OCI-LY7 (cell line): ENCODE results near the gene DDX10. TPM values are rescaled to one million over a fixed set of nuclear protein-coding genes. Genes with fewer than 3 reads are reported as not detected.

Source experiments
- BruUV-seq: library from RNA; stranded (reverse); fragments of 400-500 nt; replicated peaks from 2 replicates; lab custom pipeline; 2021; lab: Mats Ljungman, UMichigan
- CTCF ChIA-PET: fragments of 300-600 bp; sonication (Branson Sonifier 250); formaldehyde crosslinking; loops from one replicate; lab custom pipeline; 2022; ENCODE audit warnings: antibody characterized with exemption; ENCODE audit not compliant: unreplicated experiment; lab: Charles Lee
- POLR2A ChIA-PET: fragments of 300-600 bp; sonication (Branson Sonifier 250); formaldehyde crosslinking; loops from one replicate; lab custom pipeline; 2022; ENCODE audit warnings: antibody characterized with exemption; lab: Charles Lee
- DNase-seq: peaks from one replicate; pipeline ENCODE4 v3.0.0-alpha.2; 2015; ENCODE audit warnings: low spot score
- H2AFZ ChIP-seq: fragments of 200-600 bp; sonication (generic), shearing (Covaris generic); 2 replicates; pipeline ENCODE4 v1.6.1; 2014; ENCODE audit warnings: mild to moderate bottlenecking, antibody characterized with exemption, low read length, moderate library complexity
- H3K27ac ChIP-seq: fragments of 200-600 bp; sonication (generic); 2 replicates; pipeline ENCODE4 v1.5.1; 2014; ENCODE audit warnings: mixed run types, low read depth, mild to moderate bottlenecking, moderate library complexity, low read length, inconsistent platforms; ENCODE audit not compliant: poor library complexity, severe bottlenecking
- H3K36me3 ChIP-seq: fragments of 200-600 bp; sonication (generic); 2 replicates; pipeline ENCODE4 v1.6.1; 2014; ENCODE audit warnings: mild to moderate bottlenecking, antibody characterized with exemption, low read length, moderate library complexity, mixed read lengths; ENCODE audit not compliant: insufficient read depth
- H3K4me1 ChIP-seq: fragments of 200-600 bp; sonication (generic); 2 replicates; pipeline ENCODE4 v1.5.1; 2014; ENCODE audit warnings: mild to moderate bottlenecking, low read length; ENCODE audit not compliant: insufficient read depth, poor library complexity, severe bottlenecking
- H3K4me2 ChIP-seq: fragments of 200-600 bp; sonication (generic); 2 replicates; pipeline ENCODE4 v1.6.1; 2014; ENCODE audit warnings: mild to moderate bottlenecking, low read length
- H3K4me3 ChIP-seq: fragments of 200-600 bp; sonication (generic); 2 replicates; pipeline ENCODE4 v1.5.1; 2014; ENCODE audit warnings: mild to moderate bottlenecking, low read depth, low read length; ENCODE audit not compliant: poor library complexity, severe bottlenecking
- H3K79me2 ChIP-seq: fragments of 200-600 bp; sonication (generic); 2 replicates; pipeline ENCODE4 v1.6.1; 2016; ENCODE audit warnings: low read depth, mild to moderate bottlenecking, low read length, moderate library complexity, mixed read lengths; ENCODE audit not compliant: insufficient read depth
- H3K9me2 ChIP-seq: fragments of 200-600 bp; sonication (generic); 2 replicates; pipeline ENCODE4 v1.6.1; 2016; ENCODE audit warnings: mild to moderate bottlenecking, low read length, mixed read lengths; ENCODE audit not compliant: insufficient read depth
- H3K9me3 ChIP-seq: fragments of 200-600 bp; sonication (generic); 2 replicates; pipeline ENCODE4 v1.6.1; 2014; ENCODE audit warnings: mild to moderate bottlenecking, mixed run types, low read length, mixed read lengths
- H4K20me1 ChIP-seq: fragments of 200-600 bp; sonication (generic); 2 replicates; pipeline ENCODE4 v1.6.1; 2014; ENCODE audit warnings: mild to moderate bottlenecking, antibody characterized with exemption, low read length, moderate library complexity, mixed read lengths; ENCODE audit not compliant: insufficient read depth
- EZH2phosphoT487 ChIP-seq: fragments of 200-600 bp; sonication (generic); IDR thresholded peaks from 2 replicates; pipeline ENCODE4 v1.6.1; 2018; ENCODE audit warnings: low read depth, borderline replicate concordance, mild to moderate bottlenecking, mixed run types, antibody characterized with exemption, low read length, moderate library complexity, mixed read lengths
- intact Hi-C: fragments of 100-400 bp; cut with micrococcal nuclease; formaldehyde crosslinking; loops from one replicate; pipeline ENCODE4 v1.10.0; 2022; ENCODE audit not compliant: unreplicated experiment
- total RNA-seq, 2 experiments: library from RNA; depleted of rRNA in 1 of 2; stranded (reverse); fragments of >200 nt in 1 of 2; shearing (Covaris generic) in 1 of 2; gene quantifications; 2 replicates each; pipeline ENCODE4 v1.2.3, GENCODE V29; 2014 to 2022
- TF ChIP-seq, protein P1 (sequence below): fragments of 200-600 bp; sonication (generic); conservative IDR thresholded peaks from 2 replicates; pipeline ENCODE4 v1.5.1; 2014; ENCODE audit warnings: mild to moderate bottlenecking, antibody characterized with exemption, low read length, moderate library complexity, mixed read lengths

The DDX10 gene
- total RNA-seq, 2 experiments from 2014 or later: 46.5 to 48.7 TPM

DNA sequence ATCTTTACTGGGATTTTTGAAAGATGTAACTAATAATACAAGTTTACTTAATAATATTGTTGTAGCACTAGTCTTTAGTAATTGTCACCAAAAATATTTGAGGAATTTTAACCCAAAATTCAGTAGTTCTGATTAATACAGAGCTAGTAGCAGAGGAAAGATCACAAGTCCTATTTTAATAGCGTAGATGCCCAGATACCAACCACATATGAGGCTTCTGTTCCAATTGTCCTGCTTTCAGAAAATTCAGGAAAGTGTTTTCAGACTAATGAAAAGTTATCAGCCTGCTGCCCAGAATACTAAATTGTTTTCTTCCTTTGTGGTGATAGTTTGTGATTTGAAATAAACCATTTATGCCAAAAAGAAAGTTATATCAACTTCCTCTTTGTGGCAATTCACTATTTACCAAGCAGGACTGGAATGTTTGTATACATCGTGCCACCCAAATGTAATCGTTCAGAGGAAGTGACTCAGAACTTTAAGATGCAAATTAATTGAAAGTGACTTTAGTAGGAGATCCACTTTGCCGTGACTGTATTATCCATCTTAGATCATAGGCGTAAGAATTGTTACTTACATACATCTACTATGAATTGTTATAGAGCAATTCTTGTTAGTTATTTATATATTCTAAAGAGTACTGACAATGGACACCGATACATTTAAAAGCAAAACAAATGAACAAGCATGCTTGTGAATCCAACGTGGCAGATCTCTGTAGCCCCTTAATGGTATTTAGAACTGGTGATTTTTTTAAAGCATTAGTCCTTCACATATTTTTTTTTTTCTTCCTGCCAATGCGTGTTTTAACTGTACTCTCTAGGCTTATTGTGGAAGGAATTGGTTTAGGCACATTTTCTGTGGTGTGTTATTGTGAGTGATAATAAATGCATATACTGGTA, 231.0 kb downstream of the DDX10 start:
- intact Hi-C loops: no loop called here
- Histone ChIP-seq H2AFZ (no peak overlapping the region), H3K9me2 (no peaks in the 10 kb centered on the region), H3K4me3 (no peak overlapping the region), H4K20me1 (no peaks in the 10 kb centered on the region), H3K36me3 (peaks cover 9% of the 10 kb centered on the region; the same call in 1 of the 2 replicates), H3K4me2 (no peak overlapping the region), H3K79me2 (no peaks in the 10 kb centered on the region), H3K9me3 (no peaks in the 10 kb centered on the region), H3K27ac (no peak overlapping the region), H3K4me1 (no peaks in the 10 kb centered on the region)
- no peak for DNase-seq
- ChIA-PET CTCF (no interaction called here), POLR2A (no interaction called here)
- TF ChIP-seq, protein P1, sequence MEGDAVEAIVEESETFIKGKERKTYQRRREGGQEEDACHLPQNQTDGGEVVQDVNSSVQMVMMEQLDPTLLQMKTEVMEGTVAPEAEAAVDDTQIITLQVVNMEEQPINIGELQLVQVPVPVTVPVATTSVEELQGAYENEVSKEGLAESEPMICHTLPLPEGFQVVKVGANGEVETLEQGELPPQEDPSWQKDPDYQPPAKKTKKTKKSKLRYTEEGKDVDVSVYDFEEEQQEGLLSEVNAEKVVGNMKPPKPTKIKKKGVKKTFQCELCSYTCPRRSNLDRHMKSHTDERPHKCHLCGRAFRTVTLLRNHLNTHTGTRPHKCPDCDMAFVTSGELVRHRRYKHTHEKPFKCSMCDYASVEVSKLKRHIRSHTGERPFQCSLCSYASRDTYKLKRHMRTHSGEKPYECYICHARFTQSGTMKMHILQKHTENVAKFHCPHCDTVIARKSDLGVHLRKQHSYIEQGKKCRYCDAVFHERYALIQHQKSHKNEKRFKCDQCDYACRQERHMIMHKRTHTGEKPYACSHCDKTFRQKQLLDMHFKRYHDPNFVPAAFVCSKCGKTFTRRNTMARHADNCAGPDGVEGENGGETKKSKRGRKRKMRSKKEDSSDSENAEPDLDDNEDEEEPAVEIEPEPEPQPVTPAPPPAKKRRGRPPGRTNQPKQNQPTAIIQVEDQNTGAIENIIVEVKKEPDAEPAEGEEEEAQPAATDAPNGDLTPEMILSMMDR: no peak
- TF ChIP-seq EZH2phosphoT487: no peak
- BruUV-seq: no TSS peak

DNA sequence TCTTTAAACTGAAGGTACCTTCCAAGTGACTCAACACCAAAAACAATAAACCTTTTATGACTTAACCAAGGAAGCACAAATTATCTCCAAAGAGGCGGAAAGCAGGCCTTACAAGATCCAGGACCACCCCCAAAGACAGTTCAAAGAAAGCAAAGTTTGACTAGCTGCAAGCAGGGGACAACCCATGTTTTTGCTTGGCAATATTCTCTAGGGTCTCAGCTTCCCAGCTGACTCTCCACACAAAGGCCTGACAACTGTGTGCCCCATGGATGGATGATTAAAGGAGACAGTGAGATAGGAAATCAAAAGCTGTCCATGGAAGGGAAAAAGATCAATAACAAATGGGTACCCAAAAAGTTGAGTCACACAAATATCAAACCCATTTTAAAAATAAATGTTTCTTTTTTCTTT, 232.2 kb downstream of the DDX10 start:
- Histone ChIP-seq H3K4me3 (no peak overlapping the region), H3K9me2 (no peaks in the 10 kb centered on the region), H3K27ac (no peak overlapping the region), H3K79me2 (no peaks in the 10 kb centered on the region), H3K9me3 (no peaks in the 10 kb centered on the region), H2AFZ (no peak overlapping the region), H4K20me1 (no peaks in the 10 kb centered on the region), H3K4me2 (no peak overlapping the region), H3K4me1 (no peaks in the 10 kb centered on the region), H3K36me3 (peaks cover 9% of the 10 kb centered on the region; the same call in 1 of the 2 replicates)
- BruUV-seq: no TSS peak
- DNase-seq: no peak
- POLR2A ChIA-PET: interaction anchor here (0.7 to 0.9 kb wide), 3 partner anchors 20 to 1469 kb away, joined by 3 to 5 read pairs (median 3); no protein-coding TSS in a partner anchor
- intact Hi-C loops: no loop called here
- TF ChIP-seq, protein P1: no peak
- no peak for TF ChIP-seq EZH2phosphoT487
- CTCF ChIA-PET: no interaction called here

DNA sequence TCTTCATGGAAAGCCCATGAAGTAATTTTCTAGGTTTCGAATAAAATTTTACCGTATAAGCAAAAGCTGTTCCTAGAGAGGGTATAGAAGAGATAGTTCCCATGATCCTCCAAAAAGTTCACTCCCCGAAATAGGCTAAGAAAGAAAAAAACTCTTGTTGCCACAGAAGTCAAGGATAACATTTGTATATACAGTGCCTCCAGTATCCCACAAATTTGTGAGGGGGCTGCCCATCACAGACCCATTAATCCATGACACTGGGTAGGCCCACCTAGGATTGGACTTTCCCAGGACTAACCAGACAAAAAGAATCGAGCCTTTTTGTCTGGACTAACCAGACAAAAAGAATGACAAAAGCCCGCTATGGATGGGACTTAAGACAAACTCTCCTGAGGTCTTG, 233.0 kb downstream of the DDX10 start:
- no peaks in the 10 kb centered on the region for H3K79me2 ChIP-seq
- TF ChIP-seq, protein P1: no peak
- no peak for TF ChIP-seq EZH2phosphoT487
- H2AFZ ChIP-seq: no peak overlapping the region
- no peak overlapping the region for H3K4me3 ChIP-seq
- H3K4me1 ChIP-seq: no peaks in the 10 kb centered on the region
- no peaks in the 10 kb centered on the region for H3K9me2 ChIP-seq
- POLR2A ChIA-PET: interaction anchor here (0.7 to 1.3 kb wide), 2 partner anchors 168 to 882 kb away, joined by 4 to 5 read pairs; no protein-coding TSS in a partner anchor
- H3K4me2 ChIP-seq: no peak overlapping the region
- no TSS peak for BruUV-seq
- H3K27ac ChIP-seq: no peak overlapping the region
- H3K9me3 ChIP-seq: no peaks in the 10 kb centered on the region
- CTCF ChIA-PET: no interaction called here
- intact Hi-C loops: no loop called here
- no peak for DNase-seq
- H3K36me3 ChIP-seq: peaks cover 9% of the 10 kb centered on the region; the same call in 1 of the 2 replicates
- H4K20me1 ChIP-seq: no peaks in the 10 kb centered on the region
